ENCODE measurements around the gene MYOZ3.

GRCh38 chr5:150649108-150650020, 11.7 kb upstream of the MYOZ3 start:
- TF ChIP-seq EZH2 (IDR thresholded peaks at IDR 0.05) = no peak
- no peak for TF ChIP-seq POLR2AphosphoS5 (IDR thresholded peaks at IDR 0.05; ENCODE audit: borderline replicate concordance, low read depth, low read length)

Measured in SK-N-MC (cell line).